Kidney tubule cell (primary cell): Measurements from ENCODE around the gene FCHO1.
A peak's percentile ranks its signal among the peaks of the same experiment; 100 is the strongest.

Source experiments
- DNase-seq: peaks from one replicate; pipeline ENCODE4 v3.0.0-alpha.2; 2018; ENCODE audit warnings: low spot score

Gene FCHO1

DNA sequence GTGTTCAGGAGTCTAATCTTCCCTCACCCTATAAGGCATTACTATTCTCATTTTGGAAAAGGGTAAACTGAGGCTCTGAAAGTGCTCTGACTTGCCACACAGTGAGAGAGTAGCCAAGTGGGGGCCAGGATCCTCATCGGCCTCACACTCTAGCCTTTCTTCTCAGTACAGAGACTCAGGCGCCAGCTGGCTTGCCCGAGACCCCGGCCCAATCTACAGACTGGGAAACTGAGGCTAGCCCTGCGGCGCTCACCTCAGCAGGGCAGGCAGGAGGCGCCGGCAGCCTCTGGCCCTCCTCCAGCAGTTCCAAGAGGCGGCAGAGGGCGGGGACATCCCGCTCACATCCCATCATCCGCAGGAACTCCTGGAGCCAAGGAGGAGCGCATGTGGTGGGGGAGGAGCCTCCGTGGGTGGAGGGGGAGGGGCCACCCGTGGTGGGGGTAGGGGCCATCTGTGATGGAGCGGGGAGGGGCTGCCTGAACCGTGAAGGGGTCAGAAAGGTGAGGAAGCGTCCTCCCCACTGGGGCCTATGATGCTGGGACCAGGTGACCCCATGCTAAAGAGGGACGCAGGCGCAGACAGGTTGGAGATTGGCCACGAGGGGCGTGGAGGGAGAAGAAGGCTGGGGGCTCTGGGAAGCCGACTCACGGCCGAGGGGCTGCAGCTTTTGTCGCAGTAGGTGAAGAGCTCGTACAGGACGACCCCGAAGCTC is 78.7 kb downstream of the FCHO1 start:
- peak; percentile 74 for DNase-seq

DNA sequence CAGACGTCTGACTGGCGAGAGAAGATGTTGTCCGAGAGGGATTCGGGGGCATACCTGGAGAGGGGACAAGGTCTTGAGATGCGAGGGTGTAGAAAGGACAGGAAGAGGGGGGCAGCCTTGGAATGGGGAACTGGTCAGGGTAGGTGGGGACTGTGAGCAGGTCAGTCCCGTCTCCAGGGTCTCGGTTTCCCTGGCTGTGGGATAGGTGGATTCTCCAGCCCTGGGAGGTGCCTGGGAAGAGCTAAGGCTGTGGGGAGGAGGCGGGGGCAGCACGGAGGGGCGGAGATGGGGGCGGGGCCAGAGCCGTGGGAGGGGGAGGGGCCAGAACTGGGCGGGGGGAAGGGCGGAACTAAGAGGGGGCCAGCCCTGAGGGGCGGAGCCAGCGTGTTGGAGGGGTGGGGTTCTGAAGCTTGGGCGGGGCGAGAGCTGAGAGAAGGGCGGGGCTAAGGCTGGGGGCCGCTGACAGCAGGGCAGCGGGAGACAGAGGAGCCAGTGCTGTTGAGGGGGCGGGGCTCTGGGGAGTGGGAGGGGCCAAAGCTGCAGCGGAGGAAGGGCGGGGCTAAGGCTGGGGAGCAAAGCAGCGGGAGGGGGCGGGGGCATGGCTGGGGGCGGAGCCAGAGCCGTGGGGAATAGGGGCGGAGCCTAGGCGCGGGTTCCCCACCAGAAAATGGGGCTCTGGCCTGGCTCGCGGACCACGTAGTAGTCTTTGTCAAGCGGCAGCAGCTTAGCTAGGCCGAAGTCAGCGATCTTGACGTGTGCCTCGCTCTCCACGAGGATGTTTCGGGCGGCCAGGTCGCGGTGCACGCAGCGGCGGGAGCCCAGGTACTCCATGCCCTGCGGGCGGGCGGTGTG is 79.5 kb downstream of the FCHO1 start:
- DNase-seq = peak; percentile 83

DNA sequence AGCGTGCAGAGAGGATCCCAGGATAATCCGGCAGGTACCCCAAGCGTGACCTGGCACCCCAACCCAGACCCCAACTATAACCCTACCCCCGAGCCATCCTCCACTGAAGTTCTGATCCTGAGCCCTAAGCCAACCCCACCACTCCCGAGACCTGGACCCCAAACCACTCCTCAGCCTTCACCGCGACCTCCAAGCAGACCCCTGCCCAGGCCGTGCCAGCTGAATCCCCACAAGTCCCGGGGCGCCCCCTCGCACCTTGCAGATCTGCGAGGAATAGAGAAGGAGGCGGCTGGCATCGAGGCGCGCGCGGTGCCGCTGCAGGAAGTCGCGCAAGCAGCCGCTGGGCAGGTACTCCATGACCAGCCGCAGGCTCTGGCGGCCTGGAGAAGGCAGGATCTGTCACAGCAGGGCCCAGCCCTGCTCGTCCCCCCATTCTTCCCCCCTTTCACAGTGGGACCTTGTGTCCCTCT is 80.2 kb downstream of the FCHO1 start:
- DNase-seq = no peak

DNA sequence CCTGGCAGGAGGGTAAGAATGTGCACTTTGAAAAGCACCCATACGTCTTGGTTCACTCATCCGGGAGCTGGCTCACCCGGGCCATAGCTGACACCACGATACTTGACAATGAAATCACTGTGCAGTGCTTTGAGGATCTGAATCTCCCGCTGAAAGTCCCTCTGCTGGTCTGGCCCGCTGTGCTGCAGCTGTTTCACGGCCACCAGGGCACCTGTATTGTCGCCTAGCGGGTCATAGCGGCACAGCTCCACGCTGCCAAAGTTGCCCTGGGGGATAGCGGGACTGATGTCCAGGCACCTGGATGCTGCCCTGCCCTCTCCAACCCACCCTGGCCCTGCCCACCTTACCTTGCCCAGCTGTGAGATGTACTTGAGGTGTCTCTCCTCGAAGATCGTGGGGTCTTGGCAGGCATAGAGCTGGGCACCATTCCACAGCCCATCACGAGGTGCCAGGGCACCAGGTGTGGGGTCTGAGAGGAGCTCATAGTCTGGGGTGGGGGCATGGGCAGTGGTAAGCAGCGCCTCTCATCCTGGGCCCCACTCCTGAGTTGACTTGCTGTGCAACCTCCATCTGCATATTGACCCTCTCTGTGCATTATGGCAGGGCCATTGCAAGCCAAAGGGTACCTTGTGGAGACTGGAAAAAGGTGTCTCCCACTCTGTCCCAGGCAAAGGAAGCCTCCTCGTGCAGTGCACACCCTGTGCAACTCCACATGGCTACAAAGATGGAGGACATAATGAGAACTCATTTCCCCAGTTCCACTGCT is 81.3 kb downstream of the FCHO1 start:
- DNase-seq = no peak

DNA sequence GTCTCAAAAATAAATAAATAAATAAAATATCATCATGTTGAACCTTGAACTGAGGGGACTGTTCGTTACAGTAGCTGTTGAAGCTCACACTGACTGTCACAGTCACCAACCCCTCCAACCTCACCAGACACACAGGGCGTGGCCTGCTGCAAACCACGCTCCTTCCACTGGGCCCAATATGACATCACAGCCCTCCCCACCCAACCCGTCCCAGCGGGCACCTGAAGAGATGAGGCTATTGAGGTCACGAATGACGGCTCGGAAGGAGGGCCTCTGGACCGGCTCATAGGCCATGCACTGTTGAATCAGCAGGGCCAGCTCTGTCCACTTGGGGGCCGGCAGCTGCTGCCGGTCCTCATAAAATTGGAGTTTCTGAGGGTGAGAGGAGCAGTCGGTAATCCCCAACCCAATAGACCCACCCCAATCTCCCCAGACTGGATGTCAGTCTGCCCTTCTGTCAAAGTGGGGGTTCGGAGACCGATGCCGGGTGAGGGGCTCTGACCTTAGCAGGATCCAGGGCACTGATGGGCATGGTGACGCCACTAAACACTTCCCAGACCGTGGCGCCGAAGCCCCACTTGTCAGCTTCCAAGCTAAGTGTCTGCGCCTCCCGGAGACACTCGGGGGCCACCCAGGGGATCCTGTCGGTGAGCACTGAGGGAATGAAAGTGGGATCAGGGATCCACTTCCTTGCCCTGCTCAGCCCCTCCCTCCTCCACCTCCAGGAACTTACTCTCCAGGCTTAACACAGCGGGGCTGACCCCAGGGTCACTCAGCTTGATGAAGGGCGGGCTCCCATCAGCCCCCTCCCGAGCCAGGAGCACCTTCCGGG is 83.3 kb downstream of the FCHO1 start:
- DNase-seq = no peak

DNA sequence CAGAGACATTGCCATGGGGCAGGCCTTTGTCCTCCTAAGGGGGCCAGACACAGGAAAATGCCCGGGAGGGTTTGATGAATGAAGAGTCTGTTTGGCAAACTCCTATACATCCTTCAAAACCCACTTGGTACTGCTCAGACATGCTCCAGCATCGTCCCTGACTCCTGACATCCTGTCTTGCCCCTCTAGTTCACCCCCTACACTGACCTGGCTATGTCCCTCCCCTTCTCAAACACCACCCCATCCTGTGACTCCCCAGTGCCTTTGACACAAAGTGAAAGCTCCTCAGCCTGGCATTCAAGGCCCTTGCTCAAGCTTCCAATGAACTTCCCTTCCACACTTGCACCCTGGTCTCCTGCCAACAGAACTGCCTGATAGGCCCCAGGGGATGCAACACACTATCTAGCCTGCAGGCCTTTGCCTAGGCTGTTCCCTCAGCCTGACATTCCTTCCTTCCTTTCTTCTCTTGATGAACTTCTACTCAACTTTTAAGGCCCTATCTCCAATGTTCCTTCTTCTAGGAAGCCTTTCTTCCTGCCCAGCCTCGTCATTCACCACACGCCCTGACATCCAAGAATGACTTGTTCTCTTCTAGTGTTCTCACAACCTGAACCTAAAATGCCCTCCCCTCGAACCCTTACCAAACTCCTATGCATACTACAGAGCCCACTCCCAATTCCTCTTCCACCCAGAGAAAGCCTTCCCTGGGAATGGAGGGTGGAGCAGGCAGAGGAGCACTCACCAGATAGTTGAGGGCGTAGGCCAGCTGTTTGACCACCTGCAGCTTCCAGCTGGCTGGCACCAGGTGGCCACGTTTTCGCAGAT is 84.1 kb downstream of the FCHO1 start:
- DNase-seq = no peak

DNA sequence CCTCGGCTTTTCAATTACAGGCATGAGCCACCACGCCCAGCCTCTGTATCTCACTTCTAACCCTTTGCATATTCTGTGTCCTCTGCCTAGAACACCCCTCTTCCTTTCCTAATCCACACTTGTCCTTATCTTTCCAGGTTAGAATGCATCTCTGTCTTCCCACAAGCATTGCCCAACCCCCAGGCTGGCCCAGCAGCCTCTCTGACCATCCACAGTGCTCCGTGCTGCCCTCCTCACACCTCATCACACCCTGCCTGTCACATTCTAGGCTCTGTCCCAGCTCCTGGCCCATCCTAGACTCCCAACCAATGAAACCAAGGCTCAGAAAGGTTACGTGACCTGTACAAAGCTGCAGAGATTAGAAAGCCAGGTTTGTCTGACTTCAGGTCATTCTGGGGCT is 85.3 kb downstream of the FCHO1 start:
- DNase-seq = no peak

DNA sequence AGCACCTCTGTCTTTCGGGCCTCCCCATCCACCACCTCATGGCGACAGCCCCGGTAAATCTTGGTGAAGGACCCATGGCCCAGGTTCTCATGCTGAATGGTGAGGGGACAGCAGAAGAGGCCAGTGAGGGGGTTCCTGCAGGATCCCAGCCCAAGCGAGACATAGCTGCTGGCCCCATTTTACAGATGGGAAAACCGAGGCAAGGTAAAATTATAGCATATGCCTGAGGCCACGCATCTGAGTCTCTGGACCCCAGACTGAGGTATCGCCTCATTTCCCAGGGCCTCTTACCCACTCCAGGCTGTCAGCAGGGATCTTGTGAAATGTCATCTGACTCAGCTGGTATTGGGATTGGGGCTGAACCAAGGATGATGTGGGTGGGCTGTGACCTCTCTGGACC is 86.7 kb downstream of the FCHO1 start:
- DNase-seq = no peak
